OCI-LY1 (cell line): Measurements from ENCODE around the gene SENP1.

Experiments used
- H2AFZ ChIP-seq: fragments of 200-600 bp; sonication (generic), shearing (Covaris generic); 2 replicates; pipeline ENCODE4 v1.6.0; 2014; ENCODE audit warnings: antibody characterized with exemption, mild to moderate bottlenecking, low read length
- H3F3A ChIP-seq: fragments of 200-600 bp; sonication (generic), shearing (Covaris generic); 2 replicates; pipeline ENCODE4 v1.6.0; 2014; ENCODE audit warnings: mild to moderate bottlenecking, antibody characterized with exemption, low read length, moderate library complexity; ENCODE audit not compliant: insufficient read depth
- H3K27ac ChIP-seq: fragments of 200-600 bp; sonication (generic); 2 replicates; pipeline ENCODE4 v1.5.1; 2014; ENCODE audit warnings: low read length, mixed run types, mild to moderate bottlenecking, low read depth; ENCODE audit not compliant: poor library complexity, severe bottlenecking
- H3K27me3 ChIP-seq: fragments of 200-600 bp; sonication (generic); 2 replicates; pipeline ENCODE4 v1.6.0; 2014; ENCODE audit warnings: antibody characterized with exemption, mild to moderate bottlenecking, low read length, moderate library complexity; ENCODE audit not compliant: insufficient read depth
- H3K36me3 ChIP-seq: fragments of 200-600 bp; sonication (generic); 2 replicates; pipeline ENCODE4 v1.6.1; 2014; ENCODE audit warnings: mild to moderate bottlenecking, antibody characterized with exemption, low read length, moderate library complexity, mixed read lengths; ENCODE audit not compliant: insufficient read depth
- H3K4me1 ChIP-seq: fragments of 200-600 bp; sonication (generic); 2 replicates; pipeline ENCODE4 v1.5.1; 2014; ENCODE audit warnings: mild to moderate bottlenecking, low read length, moderate library complexity; ENCODE audit not compliant: insufficient read depth, severe bottlenecking
- H3K4me2 ChIP-seq: fragments of 200-600 bp; sonication (generic), shearing (Covaris generic); 2 replicates; pipeline ENCODE4 v1.6.1; 2014; ENCODE audit warnings: low read length
- H3K4me3 ChIP-seq: fragments of 200-600 bp; sonication (generic); 2 replicates; pipeline ENCODE4 v1.5.1; 2014; ENCODE audit warnings: low read length, low read depth, mild to moderate bottlenecking, mixed read lengths; ENCODE audit not compliant: poor library complexity, severe bottlenecking
- H3K79me2 ChIP-seq: fragments of 200-600 bp; shearing (Covaris generic); 2 replicates; pipeline ENCODE4 v1.6.1; 2016; ENCODE audit warnings: mixed run types, low read length, mixed read lengths; ENCODE audit not compliant: insufficient read depth
- H3K9ac ChIP-seq: fragments of 200-600 bp; sonication (generic), shearing (Covaris generic); 2 replicates; pipeline ENCODE4 v1.6.1; 2014; ENCODE audit warnings: mild to moderate bottlenecking, low read length, mixed read lengths
- H3K9me2 ChIP-seq: fragments of 200-600 bp; sonication (generic), shearing (Covaris generic); 2 replicates; pipeline ENCODE4 v1.6.1; 2014; ENCODE audit warnings: low read depth, mild to moderate bottlenecking, low read length, mixed read lengths
- H3K9me3 ChIP-seq: fragments of 200-600 bp; shearing (Covaris generic); 2 replicates; pipeline ENCODE4 v1.6.1; 2014; ENCODE audit warnings: low read length, mixed read lengths
- H4K20me1 ChIP-seq: fragments of 200-600 bp; sonication (generic), shearing (Covaris generic); 2 replicates; pipeline ENCODE4 v1.6.0; 2016; ENCODE audit warnings: mild to moderate bottlenecking, low read length; ENCODE audit not compliant: insufficient read depth
- CTCF ChIP-seq: fragments of 200-600 bp; sonication (generic), shearing (Covaris generic); IDR thresholded peaks from 2 replicates; pipeline ENCODE4 v1.5.1; 2017; ENCODE audit warnings: mild to moderate bottlenecking, antibody characterized with exemption, low read length, moderate library complexity, mixed read lengths
- EZH2 ChIP-seq: fragments of 200-600 bp; sonication (generic), shearing (Covaris generic); IDR thresholded peaks from 2 replicates; pipeline ENCODE4 v1.8.0; 2017; ENCODE audit warnings: borderline replicate concordance, mixed run types, mild to moderate bottlenecking, antibody characterized with exemption, low read length, moderate library complexity, mixed read lengths

Gene SENP1

GRCh38 chr12:48029491-48030172 lies 76.2 kb downstream of the SENP1 start:
- Histone ChIP-seq H3K36me3 (no peaks in the 10 kb centered on the region), H3K9me2 (no peaks in the 10 kb centered on the region), H4K20me1 (no peaks in the 10 kb centered on the region), H2AFZ (no peak overlapping the region), H3K4me3 (no peak overlapping the region), H3K27ac (no peak overlapping the region), H3K4me2 (no peak overlapping the region), H3K27me3 (no peaks in the 10 kb centered on the region), H3K79me2 (no peaks in the 10 kb centered on the region), H3K4me1 (no peaks in the 10 kb centered on the region), H3F3A (no peaks in the 10 kb centered on the region), H3K9ac (no peak overlapping the region), H3K9me3 (no peaks in the 10 kb centered on the region)
- TF ChIP-seq EZH2 (no peak), CTCF (no peak)

GRCh38 chr12:48028541-48029431 lies 77.1 kb downstream of the SENP1 start:
- Histone ChIP-seq H3K9ac (no peak overlapping the region), H3K27ac (no peak overlapping the region), H2AFZ (no peak overlapping the region), H3K27me3 (no peaks in the 10 kb centered on the region), H3F3A (no peaks in the 10 kb centered on the region), H3K36me3 (no peaks in the 10 kb centered on the region), H3K4me3 (no peak overlapping the region), H3K79me2 (no peaks in the 10 kb centered on the region), H3K9me3 (no peaks in the 10 kb centered on the region), H3K4me2 (no peak overlapping the region), H4K20me1 (no peaks in the 10 kb centered on the region), H3K9me2 (no peaks in the 10 kb centered on the region), H3K4me1 (no peaks in the 10 kb centered on the region)
- no peak for TF ChIP-seq EZH2
- no peak for TF ChIP-seq CTCF

GRCh38 chr12:48027183-48028002 lies 78.5 kb downstream of the SENP1 start:
- no peaks in the 10 kb centered on the region for H3K27me3 ChIP-seq
- no peak overlapping the region for H3K9ac ChIP-seq

More at GRCh38 chr12:48027183-48028002, 78.5 kb downstream of the SENP1 start:
- Histone ChIP-seq H3K4me2 (no peak overlapping the region), H4K20me1 (no peaks in the 10 kb centered on the region), H2AFZ (no peak overlapping the region), H3K4me3 (no peak overlapping the region), H3K27ac (no peak overlapping the region), H3K79me2 (no peaks in the 10 kb centered on the region), H3K9me3 (no peaks in the 10 kb centered on the region), H3K4me1 (no peaks in the 10 kb centered on the region), H3K9me2 (no peaks in the 10 kb centered on the region), H3F3A (no peaks in the 10 kb centered on the region), H3K36me3 (no peaks in the 10 kb centered on the region)
- TF ChIP-seq EZH2: no peak
